ENCODE measurements around the gene WFDC5. TPM values are rescaled to one million over a fixed set of nuclear protein-coding genes. Genes with fewer than 3 reads are reported as not detected.

WFDC5 gene
- total RNA-seq, 1 donor from 2014 or later = not detected

GRCh38 chr20:45067558-45067957 lies 47.4 kb downstream of the WFDC5 start:
- H3K4me2 ChIP-seq = no peak overlapping the region
- no peaks in the 10 kb centered on the region for H3K36me3 ChIP-seq
- no peaks in the 10 kb centered on the region for H3K9me3 ChIP-seq (ENCODE audit: low read depth)
- H3K9ac ChIP-seq = no peak overlapping the region
- Mint-ChIP-seq H3K27me3 (ENCODE audit: insufficient read depth, low read depth) (no peaks in the 10 kb centered on the region), H3K36me3 (peaks cover 13% of the 10 kb centered on the region), H3K9me3 (peaks cover 7% of the 10 kb centered on the region), H3K27ac (no peak overlapping the region), H3K4me3 (no peak overlapping the region), H3K4me1 (no peaks in the 10 kb centered on the region)
- H3K27ac ChIP-seq = no peak overlapping the region
- TF ChIP-seq EZH2 (IDR thresholded peaks at IDR 0.05) (no peak), CTCF (IDR thresholded peaks at IDR 0.05) (no peak), EZH2phosphoT487 (IDR thresholded peaks at IDR 0.05) (no peak)
- DNase-seq (ENCODE audit: low spot score) = no peak
- H3K27me3 ChIP-seq = no peaks in the 10 kb centered on the region
- no peaks in the 10 kb centered on the region for H3F3A ChIP-seq (ENCODE audit: low read depth)
- H3K4me1 ChIP-seq = no peaks in the 10 kb centered on the region
- no peaks in the 10 kb centered on the region for H3K79me2 ChIP-seq (ENCODE audit: low read depth)
- no peak overlapping the region for H3K4me3 ChIP-seq
- no peak overlapping the region for H2AFZ ChIP-seq (replicated peaks)
- H4K20me1 ChIP-seq (ENCODE audit: low read depth) = no peaks in the 10 kb centered on the region

- Mint-ChIP-seq H3K27me3 (ENCODE audit: insufficient read depth, low read depth) (no peaks in the 10 kb centered on the region), H3K4me3 (no peak overlapping the region), H3K9me3 (peaks cover 7% of the 10 kb centered on the region), H3K36me3 (peaks cover 16% of the 10 kb centered on the region), H3K4me1 (no peaks in the 10 kb centered on the region), H3K27ac (no peak overlapping the region)
- DNase-seq (ENCODE audit: low spot score) = no peak
- Histone ChIP-seq H3K9me3 (ENCODE audit: low read depth) (no peaks in the 10 kb centered on the region), H3K27me3 (no peaks in the 10 kb centered on the region), H3K4me1 (no peaks in the 10 kb centered on the region), H3K4me3 (no peak overlapping the region), H2AFZ (replicated peaks) (no peak overlapping the region), H3K9ac (no peak overlapping the region), H3K27ac (no peak overlapping the region), H4K20me1 (ENCODE audit: low read depth) (no peaks in the 10 kb centered on the region), H3F3A (ENCODE audit: low read depth) (no peaks in the 10 kb centered on the region), H3K36me3 (no peaks in the 10 kb centered on the region), H3K79me2 (ENCODE audit: low read depth) (no peaks in the 10 kb centered on the region), H3K4me2 (no peak overlapping the region)
- no peak for TF ChIP-seq EZH2 (IDR thresholded peaks at IDR 0.05)
- no peak for TF ChIP-seq CTCF (IDR thresholded peaks at IDR 0.05)
- no peak for TF ChIP-seq EZH2phosphoT487 (IDR thresholded peaks at IDR 0.05)
These were observed 47.9 kb downstream of the WFDC5 start for GRCh38 chr20:45067087-45067486.

GRCh38 chr20:45066372-45066771 lies 48.6 kb downstream of the WFDC5 start:
- no peaks in the 10 kb centered on the region for H3K4me1 Mint-ChIP-seq
- no peak overlapping the region for H3K27ac Mint-ChIP-seq

More at GRCh38 chr20:45066372-45066771, 48.6 kb downstream of the WFDC5 start:
- no peak overlapping the region for H3K4me3 ChIP-seq
- no peak overlapping the region for H3K9ac ChIP-seq
- no peaks in the 10 kb centered on the region for H4K20me1 ChIP-seq (ENCODE audit: low read depth)
- Mint-ChIP-seq H3K27me3 (ENCODE audit: insufficient read depth, low read depth) (no peaks in the 10 kb centered on the region), H3K36me3 (peaks cover 17% of the 10 kb centered on the region), H3K9me3 (peaks cover 7% of the 10 kb centered on the region), H3K4me3 (no peak overlapping the region)
- no peaks in the 10 kb centered on the region for H3K36me3 ChIP-seq
- no peak overlapping the region for H3K27ac ChIP-seq
- H3K4me1 ChIP-seq = no peaks in the 10 kb centered on the region
- TF ChIP-seq EZH2phosphoT487 (IDR thresholded peaks at IDR 0.05) (no peak), CTCF (IDR thresholded peaks at IDR 0.05) (no peak), EZH2 (IDR thresholded peaks at IDR 0.05) (no peak)
- no peak overlapping the region for H3K4me2 ChIP-seq
- no peaks in the 10 kb centered on the region for H3K9me3 ChIP-seq (ENCODE audit: low read depth)
- no peak overlapping the region for H2AFZ ChIP-seq (replicated peaks)
- no peaks in the 10 kb centered on the region for H3K79me2 ChIP-seq (ENCODE audit: low read depth)
- H3F3A ChIP-seq (ENCODE audit: low read depth) = no peaks in the 10 kb centered on the region
- no peak for DNase-seq (ENCODE audit: low spot score)
- no peaks in the 10 kb centered on the region for H3K27me3 ChIP-seq
